Measurements from ENCODE around the gene CNOT10.
A peak's percentile ranks its signal among the peaks of the same experiment; 100 is the strongest.
"Not testable (repeated sequence)": the region's sequence is repeated elsewhere in the genome, so short reads cannot be mapped to it uniquely, and the experiment has no call there.

The CNOT10 gene

DNA sequence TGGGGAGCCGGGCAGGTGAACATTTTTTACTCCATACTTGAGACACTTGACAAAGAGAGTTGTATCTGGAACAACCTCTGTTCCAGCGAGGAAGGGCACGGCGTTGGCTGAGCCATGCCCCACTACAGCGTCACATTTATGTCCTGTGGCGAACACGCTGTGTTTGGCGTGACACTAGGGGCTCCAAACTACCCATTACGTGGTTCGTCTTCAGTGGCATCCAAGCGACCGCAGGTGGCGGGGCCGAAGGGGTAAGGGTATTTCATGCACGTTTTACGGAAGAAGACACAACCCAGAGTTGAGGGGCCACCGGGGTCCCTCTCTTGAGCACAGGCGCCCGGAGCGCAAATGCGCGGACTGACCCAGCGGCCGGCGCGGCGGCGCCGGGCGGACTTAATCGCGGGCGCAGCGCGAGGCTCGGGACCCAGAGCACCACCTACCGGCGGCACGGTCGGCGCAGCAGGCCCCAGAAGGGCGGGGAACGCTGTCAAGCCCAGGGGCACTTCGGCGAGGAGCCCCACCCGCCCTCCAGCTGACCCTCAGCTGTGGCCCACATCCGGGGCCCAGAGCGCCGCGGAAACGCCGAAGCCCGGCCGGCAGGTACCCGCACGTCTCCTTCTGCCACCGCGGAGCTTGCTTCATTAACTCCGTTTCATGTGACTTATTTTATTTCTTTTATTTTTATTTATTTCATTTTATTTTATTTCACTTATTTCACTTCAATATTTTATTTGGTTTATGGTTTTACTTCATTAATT lies 96.4 kb downstream of the CNOT10 start (continued):
- TF ChIP-seq ZNF280D (tag by site-specific recombination; IDR thresholded peaks at IDR 0.05), result no peak
- TF ChIP-seq, protein P1, sequence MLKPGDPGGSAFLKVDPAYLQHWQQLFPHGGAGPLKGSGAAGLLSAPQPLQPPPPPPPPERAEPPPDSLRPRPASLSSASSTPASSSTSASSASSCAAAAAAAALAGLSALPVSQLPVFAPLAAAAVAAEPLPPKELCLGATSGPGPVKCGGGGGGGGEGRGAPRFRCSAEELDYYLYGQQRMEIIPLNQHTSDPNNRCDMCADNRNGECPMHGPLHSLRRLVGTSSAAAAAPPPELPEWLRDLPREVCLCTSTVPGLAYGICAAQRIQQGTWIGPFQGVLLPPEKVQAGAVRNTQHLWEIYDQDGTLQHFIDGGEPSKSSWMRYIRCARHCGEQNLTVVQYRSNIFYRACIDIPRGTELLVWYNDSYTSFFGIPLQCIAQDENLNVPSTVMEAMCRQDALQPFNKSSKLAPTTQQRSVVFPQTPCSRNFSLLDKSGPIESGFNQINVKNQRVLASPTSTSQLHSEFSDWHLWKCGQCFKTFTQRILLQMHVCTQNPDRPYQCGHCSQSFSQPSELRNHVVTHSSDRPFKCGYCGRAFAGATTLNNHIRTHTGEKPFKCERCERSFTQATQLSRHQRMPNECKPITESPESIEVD (tag by site-specific recombination; IDR thresholded peaks at IDR 0.05), result no peak
- no peak for TF ChIP-seq SCRT1 (tag by site-specific recombination; IDR thresholded peaks at IDR 0.05; ENCODE audit: borderline replicate concordance)
- no peak for TF ChIP-seq ZNF704 (tag by site-specific recombination; IDR thresholded peaks at IDR 0.05)
- TF ChIP-seq ZNF514 (tag by site-specific recombination; IDR thresholded peaks at IDR 0.05), result no peak
- TF ChIP-seq ZNF561 (tag by site-specific recombination; IDR thresholded peaks at IDR 0.05; ENCODE audit: borderline replicate concordance), result peak; percentile 48; the same call in 1 of the 2 replicates
- no peak for TF ChIP-seq ZNF664 (tag by site-specific recombination; IDR thresholded peaks at IDR 0.05)
- TF ChIP-seq GLI2 (tag by site-specific recombination; IDR thresholded peaks at IDR 0.05; ENCODE audit: borderline replicate concordance, low read depth), result no peak
- no peak for TF ChIP-seq ZNF837 (tag by site-specific recombination; IDR thresholded peaks at IDR 0.05)
- TF ChIP-seq OVOL3 (tag by site-specific recombination; IDR thresholded peaks at IDR 0.05), result no peak
- TF ChIP-seq ZFP3 (tag by site-specific recombination; IDR thresholded peaks at IDR 0.05; ENCODE audit: low read depth), result no peak
- TF ChIP-seq ZNF23 (tag by site-specific recombination; IDR thresholded peaks at IDR 0.05; ENCODE audit: borderline replicate concordance), result no peak

GRCh38 chr3:32781969-32782270 lies 96.9 kb downstream of the CNOT10 start:
- H3K36me3 ChIP-seq (ENCODE audit: control insufficient read depth in 2 of 2, insufficient read depth in 1 of 2, low read length in 2 of 2); H3K4me1 ChIP-seq (ENCODE audit: control insufficient read depth, insufficient read depth, low read length); H3K9me3 ChIP-seq (ENCODE audit: control insufficient read depth, insufficient read depth, low read depth, low read length); H3K27ac ChIP-seq (ENCODE audit: extremely low read depth, low read depth, low read length); H3K4me3 ChIP-seq (ENCODE audit: low read depth, low read length): not testable (repeated sequence)
- CTCF ChIA-PET, result interaction anchor here (0.6 to 1.9 kb wide), 5 partner anchors 9 to 825 kb away, joined by 3 to 4 read pairs (median 3); no protein-coding TSS in a partner anchor
- POLR2A ChIA-PET, result interaction anchor here (0.8 to 1.7 kb wide), 2 partner anchors 10 to 16 kb away, joined by 3 to 5 read pairs; no protein-coding TSS in a partner anchor

DNA sequence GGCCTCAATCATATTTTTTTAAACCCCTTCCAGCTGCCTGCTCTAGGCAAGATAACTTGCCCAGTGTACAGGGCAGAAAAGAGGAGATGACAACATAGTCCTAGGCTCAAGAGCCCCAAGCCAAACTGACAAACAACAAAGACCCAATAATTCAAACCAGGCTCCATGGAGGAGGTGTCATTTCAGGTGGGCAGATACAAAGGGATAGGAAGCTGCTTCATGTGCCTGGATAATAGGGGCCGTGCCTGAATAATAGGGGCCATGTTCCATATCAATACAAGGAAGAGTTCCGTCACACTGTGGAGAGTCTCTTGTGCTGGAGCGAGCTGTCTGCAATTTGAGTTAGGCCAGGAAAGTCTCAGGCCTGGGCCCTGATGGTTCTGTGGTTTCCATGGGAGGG lies 97.4 kb downstream of the CNOT10 start:
- TF ChIP-seq OVOL3 (tag by site-specific recombination; IDR thresholded peaks at IDR 0.05) (no peak), ZNF600 (tag by site-specific recombination; IDR thresholded peaks at IDR 0.05) (peak; percentile 70)
- no peak overlapping the region for H3K27ac ChIP-seq (ENCODE audit: extremely low read depth, low read depth, low read length)
- H3K4me1 ChIP-seq (ENCODE audit: control insufficient read depth, insufficient read depth, low read length), result no peaks in the 10 kb centered on the region
- H3K36me3 ChIP-seq (ENCODE audit: control insufficient read depth in 2 of 2, insufficient read depth in 1 of 2, low read length in 2 of 2), result no peaks in the 10 kb centered on the region
- ChIA-PET CTCF (interaction anchor here (0.6 kb wide), 1 partner anchor 747 kb away, joined by 3 read pairs; no protein-coding TSS in a partner anchor), POLR2A (interaction anchor here (0.8 kb wide), 1 partner anchor 16 kb away, joined by 3 read pairs; no protein-coding TSS in a partner anchor)
- no peaks in the 10 kb centered on the region for H3K9me3 ChIP-seq (ENCODE audit: control insufficient read depth, insufficient read depth, low read depth, low read length)
- no peak overlapping the region for H3K4me3 ChIP-seq (ENCODE audit: low read depth, low read length)

Data from HEK293 (cell line).